Measurements from ENCODE around the gene NDUFV1.
"Not testable (repeated sequence)": the region's sequence is repeated elsewhere in the genome, so short reads cannot be mapped to it uniquely, and the experiment has no call there.

Gene NDUFV1

GRCh38 chr11:67648796-67649613 is 42.3 kb downstream of the NDUFV1 start:
- no peaks in the 10 kb centered on the region for H3K36me3 ChIP-seq (replicated peaks)
- no peak overlapping the region for H3K4me3 ChIP-seq
- in situ Hi-C loops (cut with MboI; ENCODE audit: low sequenced_read_pairs) = no loop called here
- no peaks in the 10 kb centered on the region for H3K27me3 ChIP-seq (ENCODE audit: low read depth)
- H3K4me1 ChIP-seq = no peaks in the 10 kb centered on the region; the same call in 1 of the 2 replicates
- no peak for DNase-seq (ENCODE audit: low spot score in 2 of 2)
- H3K9me3 ChIP-seq = no peaks in the 10 kb centered on the region; the same call in none of the 2 replicates

- no peaks in the 10 kb centered on the region for H3K9me3 ChIP-seq
- no peaks in the 10 kb centered on the region for H3K27me3 ChIP-seq (ENCODE audit: low read depth)
- no peak overlapping the region for H3K4me3 ChIP-seq
- H3K4me1 ChIP-seq = no peaks in the 10 kb centered on the region; the same call in 1 of the 2 replicates
- no peak for DNase-seq (ENCODE audit: low spot score in 2 of 2)
- no peaks in the 10 kb centered on the region for H3K36me3 ChIP-seq (replicated peaks)
- in situ Hi-C loops (cut with MboI; ENCODE audit: low sequenced_read_pairs) = no loop called here
Observed at GRCh38 chr11:67649634-67650510, 43.1 kb downstream of the NDUFV1 start.

DNA sequence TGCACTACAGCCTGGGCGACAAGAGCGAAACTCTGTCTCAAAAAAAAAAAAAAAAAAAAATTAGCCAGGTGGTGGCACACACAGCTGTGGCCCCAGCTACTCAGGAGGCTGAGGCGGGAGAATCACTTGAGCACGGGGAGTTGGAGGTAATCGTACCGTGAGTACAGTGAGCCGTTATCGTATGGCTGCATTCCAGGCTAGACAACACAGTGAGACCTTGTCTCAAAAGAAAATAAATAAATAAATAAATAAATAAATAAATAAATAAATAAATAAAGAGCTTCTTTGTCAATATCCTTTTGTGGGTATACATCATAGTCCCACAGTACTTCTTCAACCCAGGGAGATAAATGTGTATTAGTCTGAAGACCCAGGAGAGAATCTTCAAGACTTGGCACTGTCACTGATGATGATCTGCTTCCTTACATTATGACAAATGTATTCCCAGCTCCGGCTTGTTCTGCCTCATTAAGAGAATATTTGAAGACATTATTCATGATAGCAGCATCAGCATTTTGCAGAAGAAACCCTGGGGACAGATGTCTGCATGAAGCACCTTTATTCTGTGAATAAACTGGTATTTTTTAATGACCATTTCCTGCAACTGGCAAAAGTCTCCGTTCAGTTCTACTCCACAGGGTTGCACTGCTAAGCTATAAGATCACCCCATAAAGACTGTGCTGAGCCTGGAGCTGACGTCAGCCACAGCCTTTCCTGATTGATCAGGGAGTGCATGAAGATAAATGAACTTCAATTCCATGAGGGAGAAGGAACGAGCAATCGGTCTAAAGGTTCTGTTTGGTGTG is 45.4 kb downstream of the NDUFV1 start:
- no peaks in the 10 kb centered on the region for H3K36me3 ChIP-seq (replicated peaks)
- H3K27me3 ChIP-seq (ENCODE audit: low read depth) = no peaks in the 10 kb centered on the region
- peaks cover 11% of the 10 kb centered on the region for H3K9me3 ChIP-seq
- H3K4me1 ChIP-seq = no peaks in the 10 kb centered on the region; the same call in 1 of the 2 replicates
- DNase-seq (ENCODE audit: low spot score in 2 of 2) = no peak
- in situ Hi-C loops (cut with MboI; ENCODE audit: low sequenced_read_pairs) = no loop called here
- no peak overlapping the region for H3K4me3 ChIP-seq

- Histone ChIP-seq H3K27me3 (ENCODE audit: low read depth) (no peaks in the 10 kb centered on the region), H3K36me3 (replicated peaks) (no peaks in the 10 kb centered on the region), H3K9me3 (peaks cover 16% of the 10 kb centered on the region), H3K4me3 (no peak overlapping the region), H3K4me1 (no peaks in the 10 kb centered on the region; the same call in 1 of the 2 replicates)
- in situ Hi-C loops (cut with MboI; ENCODE audit: low sequenced_read_pairs) = no loop called here
- DNase-seq (ENCODE audit: low spot score in 2 of 2) = no peak
Observed at GRCh38 chr11:67652965-67653845, 46.5 kb downstream of the NDUFV1 start.

GRCh38 chr11:67654225-67654624 is 47.5 kb downstream of the NDUFV1 start:
- DNase-seq (ENCODE audit: low spot score in 2 of 2) = no peak
- Histone ChIP-seq H3K9me3 (peaks cover 16% of the 10 kb centered on the region), H3K4me1 (no peaks in the 10 kb centered on the region; the same call in 1 of the 2 replicates), H3K36me3 (replicated peaks) (no peaks in the 10 kb centered on the region), H3K4me3 (no peak overlapping the region), H3K27me3 (ENCODE audit: low read depth) (no peaks in the 10 kb centered on the region)
- in situ Hi-C loops (cut with MboI; ENCODE audit: low sequenced_read_pairs) = no loop called here

DNA sequence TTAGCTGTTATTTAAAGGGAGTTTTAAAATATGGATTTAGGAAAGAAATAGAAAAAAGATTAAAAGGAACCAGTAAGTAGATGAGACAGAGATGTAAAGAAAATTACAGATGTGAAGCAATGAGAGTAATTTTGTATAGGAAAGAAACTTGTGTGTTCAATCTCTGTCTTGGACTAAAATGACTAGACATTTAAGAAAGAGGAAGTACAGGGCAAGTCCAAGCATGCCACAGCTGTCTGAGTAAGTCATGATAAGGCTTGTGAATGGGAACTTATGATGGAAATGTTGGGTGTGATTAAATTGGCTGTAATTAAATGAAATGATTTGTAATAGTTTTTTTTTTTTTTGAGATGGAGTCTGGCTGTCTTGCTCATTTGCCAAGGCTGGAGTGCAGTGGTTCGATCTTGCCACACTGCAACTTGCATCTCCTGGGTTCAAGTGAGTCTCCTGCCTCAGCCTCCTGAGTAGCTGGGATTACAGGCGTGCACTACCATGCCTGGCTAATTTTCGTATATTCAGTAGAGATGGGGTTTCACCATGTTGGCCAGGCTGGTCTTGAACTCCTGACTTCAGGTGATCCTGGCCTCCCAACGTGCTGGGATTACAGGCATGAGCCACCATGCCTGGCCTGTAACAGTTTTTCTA is 49.7 kb downstream of the NDUFV1 start:
- no peak for DNase-seq (ENCODE audit: low spot score in 2 of 2)
- in situ Hi-C loops (cut with MboI; ENCODE audit: low sequenced_read_pairs) = no loop called here
- H3K4me3 ChIP-seq = no peak overlapping the region
- H3K36me3 ChIP-seq (replicated peaks) = no peaks in the 10 kb centered on the region
- peaks cover 16% of the 10 kb centered on the region for H3K9me3 ChIP-seq
- H3K4me1 ChIP-seq = no peaks in the 10 kb centered on the region; the same call in 1 of the 2 replicates
- no peaks in the 10 kb centered on the region for H3K27me3 ChIP-seq (ENCODE audit: low read depth)

- Histone ChIP-seq H3K9me3 (peaks cover 16% of the 10 kb centered on the region), H3K27me3 (ENCODE audit: low read depth) (no peaks in the 10 kb centered on the region), H3K4me1 (no peaks in the 10 kb centered on the region; the same call in 1 of the 2 replicates), H3K4me3 (no peak overlapping the region), H3K36me3 (replicated peaks) (no peaks in the 10 kb centered on the region)
- no peak for DNase-seq (ENCODE audit: low spot score in 2 of 2)
- in situ Hi-C loops (cut with MboI; ENCODE audit: low sequenced_read_pairs) = no loop called here
Observed at GRCh38 chr11:67657300-67657699, 50.6 kb downstream of the NDUFV1 start.

GRCh38 chr11:67659651-67660165 is 53.0 kb downstream of the NDUFV1 start:
- H3K4me3 ChIP-seq; DNase-seq (ENCODE audit: low spot score in 2 of 2); H3K27me3 ChIP-seq (ENCODE audit: low read depth); H3K36me3 ChIP-seq (replicated peaks); H3K4me1 ChIP-seq; in situ Hi-C loops (cut with MboI; ENCODE audit: low sequenced_read_pairs): not testable (repeated sequence)
- H3K9me3 ChIP-seq = peaks cover 16% of the 10 kb centered on the region

- H3K4me3 ChIP-seq; H3K4me1 ChIP-seq; H3K27me3 ChIP-seq (ENCODE audit: low read depth); H3K36me3 ChIP-seq (replicated peaks); in situ Hi-C loops (cut with MboI; ENCODE audit: low sequenced_read_pairs); DNase-seq (ENCODE audit: low spot score in 2 of 2): not testable (repeated sequence)
- H3K9me3 ChIP-seq = peaks cover 12% of the 10 kb centered on the region; the same call in 1 of the 2 replicates
Observed at GRCh38 chr11:67660752-67661151, 54.0 kb downstream of the NDUFV1 start.

All from HAP-1 (cell line).